HG03432 (cell line): Measurements from ENCODE around the gene RAB11FIP4.

Experiments used
- ATAC-seq: cut with Tn5 transposase; IDR thresholded peaks from one replicate; pipeline ENCODE4 v1.9.1; 2021; ENCODE audit warnings: mild to moderate bottlenecking, moderate library complexity; ENCODE audit not compliant: unreplicated experiment

Gene RAB11FIP4

GRCh38 chr17:31457391-31458234, 66.1 kb downstream of the RAB11FIP4 start:
- no peak for ATAC-seq

GRCh38 chr17:31458829-31459228, 67.4 kb downstream of the RAB11FIP4 start:
- no peak for ATAC-seq

GRCh38 chr17:31459716-31460115, 68.2 kb downstream of the RAB11FIP4 start:
- no peak for ATAC-seq

- ATAC-seq: no peak
Observed at GRCh38 chr17:31460226-31460721, 68.8 kb downstream of the RAB11FIP4 start.

GRCh38 chr17:31461227-31461810, 69.8 kb downstream of the RAB11FIP4 start:
- no peak for ATAC-seq

GRCh38 chr17:31462261-31462660, 70.8 kb downstream of the RAB11FIP4 start:
- ATAC-seq: no peak

- no peak for ATAC-seq
Observed at GRCh38 chr17:31466096-31466760, 74.8 kb downstream of the RAB11FIP4 start.

- ATAC-seq: no peak
Observed at GRCh38 chr17:31467502-31468256, 76.2 kb downstream of the RAB11FIP4 start.

GRCh38 chr17:31469959-31470358, 78.5 kb downstream of the RAB11FIP4 start:
- no peak for ATAC-seq

GRCh38 chr17:31470592-31470991, 79.1 kb downstream of the RAB11FIP4 start:
- no peak for ATAC-seq

- no peak for ATAC-seq
Observed at GRCh38 chr17:31472137-31472536, 80.7 kb downstream of the RAB11FIP4 start.

- no peak for ATAC-seq
Observed at GRCh38 chr17:31475378-31476162, 84.1 kb downstream of the RAB11FIP4 start.

GRCh38 chr17:31476525-31477416, 85.3 kb downstream of the RAB11FIP4 start:
- ATAC-seq: no peak

- ATAC-seq: no peak
Observed at GRCh38 chr17:31477417-31478055, 86.1 kb downstream of the RAB11FIP4 start.

- ATAC-seq: no peak
Observed at GRCh38 chr17:31479062-31479408, 87.6 kb downstream of the RAB11FIP4 start.

- no peak for ATAC-seq
Observed at GRCh38 chr17:31479524-31479923, 88.0 kb downstream of the RAB11FIP4 start.

- no peak for ATAC-seq
Observed at GRCh38 chr17:31480067-31480466, 88.6 kb downstream of the RAB11FIP4 start.

GRCh38 chr17:31480904-31481782, 89.7 kb downstream of the RAB11FIP4 start:
- no peak for ATAC-seq
